Neural progenitor cell (in vitro differentiated cells): ENCODE results near the gene PYGO2. TPM values are rescaled to one million over a fixed set of nuclear protein-coding genes. Genes with fewer than 3 reads are reported as not detected.

Experiments
- DNase-seq: peaks from one replicate; pipeline ENCODE4 v3.0.0-alpha.2; 2016; ENCODE audit warnings: low spot score
- H2AFZ ChIP-seq: fragments of 200-600 bp; sonication (generic); replicated peaks from 2 replicates; pipeline ENCODE4 v1.6.1; 2016; ENCODE audit warnings: antibody characterized with exemption
- H3F3A ChIP-seq: fragments of 200-600 bp; sonication (generic); 2 replicates; pipeline ENCODE4 v1.6.1; 2016; ENCODE audit warnings: antibody characterized with exemption, low read depth
- H3K27ac ChIP-seq: fragments of 200-600 bp; sonication (generic); 2 replicates; pipeline ENCODE4 v1.5.1; 2016; ENCODE audit warnings: mild to moderate bottlenecking
- H3K27me3 ChIP-seq: fragments of 200-600 bp; sonication (generic); 2 replicates; pipeline ENCODE4 v1.6.1; 2016; ENCODE audit warnings: mild to moderate bottlenecking, moderate library complexity
- H3K36me3 ChIP-seq: fragments of 200-600 bp; sonication (generic); 2 replicates; pipeline ENCODE4 v1.5.1; 2016
- H3K4me1 ChIP-seq: fragments of 200-600 bp; sonication (generic); 2 replicates; pipeline ENCODE4 v1.6.1; 2016; ENCODE audit warnings: mixed run types
- H3K4me2 ChIP-seq: fragments of 200-600 bp; sonication (generic); 2 replicates; pipeline ENCODE4 v1.6.1; 2016
- H3K4me3 ChIP-seq: fragments of 200-600 bp; sonication (generic); 2 replicates; pipeline ENCODE4 v1.5.1; 2016
- H3K79me2 ChIP-seq: fragments of 200-600 bp; sonication (generic); 2 replicates; pipeline ENCODE4 v1.6.1; 2016; ENCODE audit warnings: low read depth
- H3K9ac ChIP-seq: fragments of 200-600 bp; sonication (generic); 2 replicates; pipeline ENCODE4 v1.6.1; 2016
- H3K9me3 ChIP-seq: fragments of 200-600 bp; sonication (generic); 2 replicates; pipeline ENCODE4 v1.5.1; 2016; ENCODE audit warnings: low read depth
- H4K20me1 ChIP-seq: fragments of 200-600 bp; sonication (generic); 2 replicates; pipeline ENCODE4 v1.6.1; 2016; ENCODE audit warnings: low read depth
- H3K27ac Mint-ChIP-seq: 3 replicates; pipeline ENCODE4 v1.8.0; 2021; ENCODE audit warnings: mixed read lengths
- H3K27me3 Mint-ChIP-seq: 2 replicates; pipeline ENCODE4 v1.8.0; 2022; ENCODE audit warnings: low read depth, mild to moderate bottlenecking, inconsistent platforms, moderate library complexity, mixed read lengths; ENCODE audit not compliant: insufficient read depth
- H3K36me3 Mint-ChIP-seq: 3 replicates; pipeline ENCODE4 v1.8.0; 2021; ENCODE audit warnings: mixed read lengths
- H3K4me1 Mint-ChIP-seq: 3 replicates; pipeline ENCODE4 v1.8.0; 2021; ENCODE audit warnings: mixed read lengths
- H3K4me3 Mint-ChIP-seq: 3 replicates; pipeline ENCODE4 v1.8.0; 2021; ENCODE audit warnings: mild to moderate bottlenecking, moderate library complexity, mixed read lengths
- H3K9me3 Mint-ChIP-seq: 3 replicates; pipeline ENCODE4 v1.8.0; 2020; ENCODE audit warnings: mixed read lengths
- CTCF ChIP-seq: fragments of 200-600 bp; sonication (generic); IDR thresholded peaks from 2 replicates; pipeline ENCODE4 v1.5.1; 2017; ENCODE audit warnings: antibody characterized with exemption, mild to moderate bottlenecking
- EZH2 ChIP-seq: fragments of 200-600 bp; sonication (generic); IDR thresholded peaks from 2 replicates; pipeline ENCODE4 v1.6.1; 2017; ENCODE audit warnings: antibody characterized with exemption, mild to moderate bottlenecking, moderate library complexity
- EZH2phosphoT487 ChIP-seq: fragments of 200-600 bp; sonication (generic); IDR thresholded peaks from 2 replicates; pipeline ENCODE4 v1.6.1; 2017; ENCODE audit warnings: antibody characterized with exemption
- total RNA-seq: library from RNA; depleted of rRNA; stranded (reverse); fragments of >200 nt; gene quantifications from 2 replicates; pipeline ENCODE4 v1.2.3, GENCODE V29; 2015; ENCODE audit warnings: low replicate concordance

Gene PYGO2
- total RNA-seq, 1 donor from 2014 or later, result 32.1 TPM

GRCh38 chr1:154948079-154948478 is 13.5 kb downstream of the PYGO2 start:
- no peak for DNase-seq
- Histone ChIP-seq H4K20me1 (peaks cover 42% of the 10 kb centered on the region), H3K27me3 (no peaks in the 10 kb centered on the region), H3F3A (peaks cover 11% of the 10 kb centered on the region), H3K79me2 (peaks cover 9% of the 10 kb centered on the region), H3K4me2 (no peak overlapping the region), H3K4me3 (no peak overlapping the region), H2AFZ (no peak overlapping the region), H3K36me3 (no peaks in the 10 kb centered on the region), H3K9me3 (no peaks in the 10 kb centered on the region), H3K9ac (no peak overlapping the region), H3K4me1 (no peaks in the 10 kb centered on the region), H3K27ac (no peak overlapping the region)
- no peak overlapping the region for H3K27ac Mint-ChIP-seq
- no peaks in the 10 kb centered on the region for H3K9me3 Mint-ChIP-seq
- H3K36me3 Mint-ChIP-seq, result peaks cover 8% of the 10 kb centered on the region
- H3K4me1 Mint-ChIP-seq, result peaks cover 23% of the 10 kb centered on the region
- no peak overlapping the region for H3K4me3 Mint-ChIP-seq
- H3K27me3 Mint-ChIP-seq, result peaks cover 4% of the 10 kb centered on the region
- TF ChIP-seq EZH2phosphoT487 (no peak), CTCF (no peak), EZH2 (no peak)

- TF ChIP-seq CTCF, result no peak
- no peak for TF ChIP-seq EZH2phosphoT487
- TF ChIP-seq EZH2, result no peak
- H3K4me1 Mint-ChIP-seq, result peaks cover 19% of the 10 kb centered on the region
- Histone ChIP-seq H3F3A (peaks cover 19% of the 10 kb centered on the region), H3K4me2 (no peak overlapping the region), H3K27ac (no peak overlapping the region), H3K9me3 (no peaks in the 10 kb centered on the region), H3K36me3 (no peaks in the 10 kb centered on the region), H3K4me1 (peaks cover 5% of the 10 kb centered on the region), H4K20me1 (peaks cover 23% of the 10 kb centered on the region), H3K79me2 (no peaks in the 10 kb centered on the region), H3K9ac (no peak overlapping the region), H2AFZ (no peak overlapping the region), H3K27me3 (no peaks in the 10 kb centered on the region), H3K4me3 (no peak overlapping the region)
- no peaks in the 10 kb centered on the region for H3K9me3 Mint-ChIP-seq
- no peak for DNase-seq
- no peaks in the 10 kb centered on the region for H3K27me3 Mint-ChIP-seq
- peak overlapping the region; percentile 5 for H3K27ac Mint-ChIP-seq
- no peak overlapping the region for H3K4me3 Mint-ChIP-seq
- peaks cover 6% of the 10 kb centered on the region for H3K36me3 Mint-ChIP-seq
Measured at GRCh38 chr1:154945962-154946850, 15.4 kb downstream of the PYGO2 start.

GRCh38 chr1:154945160-154945961 is 16.2 kb downstream of the PYGO2 start:
- H3K9me3 ChIP-seq, result no peaks in the 10 kb centered on the region
- DNase-seq, result no peak
- no peak overlapping the region for H2AFZ ChIP-seq
- H3F3A ChIP-seq, result peaks cover 19% of the 10 kb centered on the region
- H3K4me2 ChIP-seq, result no peak overlapping the region
- Mint-ChIP-seq H3K9me3 (no peaks in the 10 kb centered on the region), H3K4me3 (no peak overlapping the region), H3K27ac (no peak overlapping the region), H3K4me1 (peaks cover 27% of the 10 kb centered on the region), H3K27me3 (peaks cover 2% of the 10 kb centered on the region), H3K36me3 (peaks cover 3% of the 10 kb centered on the region)
- H3K4me1 ChIP-seq, result peaks cover 13% of the 10 kb centered on the region
- no peak overlapping the region for H3K27ac ChIP-seq
- H4K20me1 ChIP-seq, result peaks cover 14% of the 10 kb centered on the region
- no peak for TF ChIP-seq EZH2phosphoT487
- TF ChIP-seq EZH2, result no peak
- no peak for TF ChIP-seq CTCF
- H3K79me2 ChIP-seq, result no peaks in the 10 kb centered on the region
- no peaks in the 10 kb centered on the region for H3K36me3 ChIP-seq
- no peak overlapping the region for H3K4me3 ChIP-seq
- no peaks in the 10 kb centered on the region for H3K27me3 ChIP-seq
- no peak overlapping the region for H3K9ac ChIP-seq
